Liver (tissue), 9 donors: ENCODE data around the gene DEDD2. TPM values are rescaled to one million over a fixed set of nuclear protein-coding genes. Genes with fewer than 3 reads are reported as not detected.

Source experiments
- DNase-seq: peaks from one replicate; pipeline ENCODE4 v3.0.0-alpha.2; 2017; ENCODE audit warnings: low spot score
- H3K27ac ChIP-seq, 2 donors: one replicate each; pipeline ENCODE4 v1.7.0; 2013; ENCODE audit warnings: inconsistent platforms in 2 of 2, low read length in 2 of 2, control low read depth in 1 of 2, low read depth in 1 of 2, mild to moderate bottlenecking in 1 of 2
- H3K27me3 ChIP-seq, 4 donors: one replicate each; pipeline versions ENCODE4 v1.6.1 to v1.7.0; 2013; ENCODE audit warnings: low read length in 3 of 4, inconsistent platforms in 1 of 4, mild to moderate bottlenecking in 1 of 4, moderate library complexity in 1 of 4; ENCODE audit not compliant: control insufficient read depth in 4 of 4, insufficient read depth in 4 of 4
- H3K36me3 ChIP-seq, 4 donors: one replicate each; pipeline versions ENCODE4 v1.6.1 to v1.7.0; 2013; ENCODE audit warnings: low read length in 3 of 4, mild to moderate bottlenecking in 3 of 4, low read depth in 1 of 4, moderate library complexity in 1 of 4; ENCODE audit not compliant: control insufficient read depth in 4 of 4, insufficient read depth in 3 of 4
- H3K4me1 ChIP-seq, 4 donors: one replicate each; pipeline versions ENCODE4 v1.6.1 to v1.7.0; 2013; ENCODE audit warnings: low read length in 3 of 4, mild to moderate bottlenecking in 3 of 4, moderate library complexity in 1 of 4; ENCODE audit not compliant: control insufficient read depth in 4 of 4, insufficient read depth in 4 of 4
- H3K4me3 ChIP-seq, 3 donors: one replicate each; pipeline versions ENCODE4 v1.6.1 to v1.7.0; 2013; ENCODE audit warnings: low read length in 3 of 3, control low read depth in 1 of 3, low read depth in 1 of 3, mild to moderate bottlenecking in 1 of 3
- H3K9ac ChIP-seq, 2 donors: one replicate each; pipeline ENCODE4 v1.7.0; 2013; ENCODE audit warnings: low read length in 2 of 2, mild to moderate bottlenecking in 2 of 2, moderate library complexity in 2 of 2, control low read depth in 1 of 2, low read depth in 1 of 2
- H3K9me3 ChIP-seq, 4 donors: one replicate each; pipeline versions ENCODE4 v1.6.1 to v1.7.0; 2013; ENCODE audit warnings: low read length in 3 of 4; ENCODE audit not compliant: control insufficient read depth in 4 of 4
- EGR1 ChIP-seq, 2 donors: IDR thresholded peaks; 2 replicates each; pipeline ENCODE4 v1.6.1; 2016 to 2018; ENCODE audit warnings: antibody characterized with exemption in 2 of 2, low read depth in 2 of 2
- FOXA1 ChIP-seq: IDR thresholded peaks from 2 replicates; pipeline ENCODE4 v1.6.1; 2016; ENCODE audit warnings: antibody characterized with exemption
- FOXA2 ChIP-seq: IDR thresholded peaks from 2 replicates; pipeline ENCODE4 v1.6.1; 2016; ENCODE audit warnings: antibody characterized with exemption
- GABPA ChIP-seq, 2 donors: IDR thresholded peaks in 1 of 2; conservative IDR thresholded peaks in 1 of 2; 2 replicates each; pipeline ENCODE4 v1.6.1; 2016; ENCODE audit warnings: antibody characterized with exemption in 2 of 2, mild to moderate bottlenecking in 1 of 2, moderate library complexity in 1 of 2
- HNF4A ChIP-seq, 2 donors: conservative IDR thresholded peaks; 2 replicates each; pipeline ENCODE4 v1.6.1; 2016; ENCODE audit warnings: antibody characterized with exemption in 2 of 2, mild to moderate bottlenecking in 2 of 2
- HNF4G ChIP-seq: IDR thresholded peaks from 2 replicates; pipeline ENCODE4 v1.6.1; 2016; ENCODE audit warnings: antibody characterized with exemption
- JUND ChIP-seq, 2 donors: IDR thresholded peaks; 2 replicates each; pipeline ENCODE4 v1.6.1; 2016; ENCODE audit warnings: antibody characterized with exemption in 2 of 2
- NR2F2 ChIP-seq: IDR thresholded peaks from 2 replicates; pipeline ENCODE4 v1.6.1; 2016; ENCODE audit warnings: antibody characterized with exemption
- RAD21 ChIP-seq, 2 donors: IDR thresholded peaks; 2 replicates each; pipeline ENCODE4 v1.6.1; 2016; ENCODE audit warnings: antibody characterized with exemption in 2 of 2, mild to moderate bottlenecking in 2 of 2
- RXRA ChIP-seq, 2 donors: IDR thresholded peaks; 2 replicates each; pipeline ENCODE4 v1.6.1; 2017 to 2018; ENCODE audit warnings: antibody characterized with exemption in 2 of 2, mild to moderate bottlenecking in 1 of 2
- SP1 ChIP-seq: IDR thresholded peaks from 2 replicates; pipeline ENCODE4 v1.6.1; 2018; ENCODE audit warnings: antibody characterized with exemption, mild to moderate bottlenecking
- TAF1 ChIP-seq: conservative IDR thresholded peaks from 2 replicates; pipeline ENCODE4 v1.6.1; 2016; ENCODE audit warnings: antibody characterized with exemption, mild to moderate bottlenecking
- YY1 ChIP-seq: IDR thresholded peaks from 2 replicates; pipeline ENCODE4 v1.6.1; 2016; ENCODE audit warnings: antibody characterized with exemption, mild to moderate bottlenecking
- WGBS: extraction: QIAGEN DNeasy Blood & Tissue Kit; methylation state at CpG from one replicate; pipeline ENCODE4 v1.1.7; 2013; 5-methylcytosine and 5-hydroxymethylcytosine counted together
- polyA plus RNA-seq, 2 donors: library from polyadenylated mRNA; stranded (reverse) in 1 of 2; unstranded in 1 of 2; fragments of 200-250 nt in 1 of 2; fragments of >200 nt in 1 of 2; fragmentation: Nextera tagmentation in 1 of 2; extraction: Ambion mirVana in 1 of 2; gene quantifications; one replicate each; pipeline versions ENCODE4 v1.2.1 to v1.2.3, GENCODE V29; 2013 to 2015
- total RNA-seq, 2 donors: library from RNA; depleted of rRNA; stranded (reverse); fragments of >200 nt; gene quantifications; one replicate each; pipeline ENCODE4 v1.2.3, GENCODE V29; 2014
- TF ChIP-seq, protein P1 (sequence below): IDR thresholded peaks from 2 replicates; pipeline ENCODE4 v1.6.1; 2016; ENCODE audit warnings: antibody characterized with exemption
- TF ChIP-seq, protein P2 (sequence below): fragments of 150-350 bp; IDR thresholded peaks from 2 replicates; pipeline ENCODE4 v1.5.1; 2017; ENCODE audit warnings: improper control_type of control experiment, low read depth, low read length; ENCODE audit not compliant: missing input control
- TF ChIP-seq, protein P3 (sequence below): IDR thresholded peaks from 2 replicates; pipeline ENCODE4 v1.6.1; 2016; ENCODE audit warnings: antibody characterized with exemption, mild to moderate bottlenecking
- TF ChIP-seq, protein P4 (sequence below): IDR thresholded peaks from 2 replicates; pipeline ENCODE4 v1.6.1; 2016; ENCODE audit warnings: antibody characterized with exemption
- TF ChIP-seq, protein P5 (sequence below): IDR thresholded peaks from 2 replicates; pipeline ENCODE4 v1.6.1; 2016; ENCODE audit warnings: antibody characterized with exemption
- donor health status: healthy.
- donor health status: healthy.
- donor health status: healthy.
- donor health status: healthy.
- donor health status: healthy.

The DEDD2 gene
- total and polyA plus RNA-seq, 4 donors = 9.6 to 47.1 (median 16.4) TPM

DNA sequence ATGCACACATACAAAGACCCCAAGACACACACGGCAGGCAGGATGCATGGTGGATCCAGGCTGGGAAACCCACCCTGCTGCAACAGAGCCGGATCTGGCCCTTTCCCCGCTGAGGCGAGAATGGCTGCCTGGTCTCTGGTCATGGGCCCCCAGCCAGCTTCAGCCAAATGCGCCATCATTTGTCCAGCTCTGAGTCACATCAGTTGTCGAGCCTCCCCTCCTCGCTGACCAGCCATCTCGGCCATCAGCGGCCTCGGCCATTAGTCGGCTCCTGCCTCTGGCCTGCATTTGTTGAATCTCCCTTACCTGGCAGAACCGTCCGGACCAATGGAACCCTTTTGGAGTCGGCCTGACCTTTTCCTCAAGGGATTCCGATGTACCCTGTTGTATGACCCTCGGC, 46.8 kb downstream of the DEDD2 start (continued):
- TF ChIP-seq, protein P1, sequence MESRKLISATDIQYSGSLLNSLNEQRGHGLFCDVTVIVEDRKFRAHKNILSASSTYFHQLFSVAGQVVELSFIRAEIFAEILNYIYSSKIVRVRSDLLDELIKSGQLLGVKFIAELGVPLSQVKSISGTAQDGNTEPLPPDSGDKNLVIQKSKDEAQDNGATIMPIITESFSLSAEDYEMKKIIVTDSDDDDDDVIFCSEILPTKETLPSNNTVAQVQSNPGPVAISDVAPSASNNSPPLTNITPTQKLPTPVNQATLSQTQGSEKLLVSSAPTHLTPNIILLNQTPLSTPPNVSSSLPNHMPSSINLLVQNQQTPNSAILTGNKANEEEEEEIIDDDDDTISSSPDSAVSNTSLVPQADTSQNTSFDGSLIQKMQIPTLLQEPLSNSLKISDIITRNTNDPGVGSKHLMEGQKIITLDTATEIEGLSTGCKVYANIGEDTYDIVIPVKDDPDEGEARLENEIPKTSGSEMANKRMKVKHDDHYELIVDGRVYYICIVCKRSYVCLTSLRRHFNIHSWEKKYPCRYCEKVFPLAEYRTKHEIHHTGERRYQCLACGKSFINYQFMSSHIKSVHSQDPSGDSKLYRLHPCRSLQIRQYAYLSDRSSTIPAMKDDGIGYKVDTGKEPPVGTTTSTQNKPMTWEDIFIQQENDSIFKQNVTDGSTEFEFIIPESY = no peak
- TF ChIP-seq EGR1 (IDR thresholded peaks at IDR 0.05; ENCODE audit: low read depth in 2 of 2) (no peak), GABPA (IDR thresholded peaks at IDR 0.05 in 1 of 2, conservative IDR thresholded peaks at IDR 0.05 in 1 of 2) (no peak), RAD21 (IDR thresholded peaks at IDR 0.05) (no peak)

DNA sequence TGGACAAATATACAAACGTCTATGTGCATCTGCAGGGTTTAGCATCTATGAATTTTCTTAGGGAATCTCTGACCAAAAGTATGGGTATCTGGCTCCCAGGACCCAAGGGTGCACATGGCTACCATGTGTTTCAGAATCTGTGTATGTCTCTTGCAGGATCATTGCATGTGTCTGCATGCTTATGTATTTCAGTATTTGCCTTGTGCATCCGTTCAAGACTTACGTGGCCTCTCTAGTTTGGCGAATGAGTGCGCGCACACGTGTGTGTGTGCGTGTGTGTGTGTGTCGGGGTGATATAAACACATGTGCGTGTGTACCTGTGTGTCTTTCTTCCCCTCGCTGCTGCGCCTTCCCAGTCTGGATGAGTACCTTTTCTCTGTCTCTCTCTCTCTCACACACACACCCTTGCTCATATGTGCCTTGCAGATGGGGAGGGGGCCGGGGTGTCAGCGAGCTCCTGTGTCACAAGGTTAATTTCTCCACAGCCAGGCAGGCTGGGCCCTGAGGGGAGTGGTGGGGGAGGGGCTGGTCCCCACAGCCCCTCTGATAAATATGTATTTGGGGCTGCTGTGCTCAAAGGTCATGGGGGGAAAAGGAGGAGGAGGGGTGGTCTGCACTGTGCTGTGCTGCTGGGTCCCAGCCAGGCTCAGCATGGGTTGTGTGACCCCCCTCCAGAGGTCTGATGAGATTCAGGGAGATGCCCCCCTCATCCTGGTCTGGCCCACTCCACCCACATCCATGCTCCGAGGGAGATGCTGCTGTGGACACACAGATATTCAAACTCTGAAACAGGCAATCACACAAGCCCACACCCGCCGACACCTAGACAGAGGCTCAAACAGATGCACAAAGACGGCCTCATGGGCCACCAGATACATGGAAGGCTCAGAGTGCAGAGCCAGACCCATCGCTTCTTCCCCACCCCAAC, 47.7 kb downstream of the DEDD2 start:
- Histone ChIP-seq H3K4me3 (no peak overlapping the region), H3K9me3 (no peaks in the 10 kb centered on the region), H3K27me3 (peaks cover 0 to 4% (median 0%) of the 10 kb centered on the region in 4 donors), H3K9ac (no peak overlapping the region), H3K4me1 (no peaks in the 10 kb centered on the region), H3K27ac (no peak overlapping the region), H3K36me3 (no peaks in the 10 kb centered on the region)
- DNase-seq = no peak
- no peak for TF ChIP-seq NR2F2
- no peak for TF ChIP-seq TAF1
- no peak for TF ChIP-seq JUND (IDR thresholded peaks at IDR 0.05)
- TF ChIP-seq, protein P2, sequence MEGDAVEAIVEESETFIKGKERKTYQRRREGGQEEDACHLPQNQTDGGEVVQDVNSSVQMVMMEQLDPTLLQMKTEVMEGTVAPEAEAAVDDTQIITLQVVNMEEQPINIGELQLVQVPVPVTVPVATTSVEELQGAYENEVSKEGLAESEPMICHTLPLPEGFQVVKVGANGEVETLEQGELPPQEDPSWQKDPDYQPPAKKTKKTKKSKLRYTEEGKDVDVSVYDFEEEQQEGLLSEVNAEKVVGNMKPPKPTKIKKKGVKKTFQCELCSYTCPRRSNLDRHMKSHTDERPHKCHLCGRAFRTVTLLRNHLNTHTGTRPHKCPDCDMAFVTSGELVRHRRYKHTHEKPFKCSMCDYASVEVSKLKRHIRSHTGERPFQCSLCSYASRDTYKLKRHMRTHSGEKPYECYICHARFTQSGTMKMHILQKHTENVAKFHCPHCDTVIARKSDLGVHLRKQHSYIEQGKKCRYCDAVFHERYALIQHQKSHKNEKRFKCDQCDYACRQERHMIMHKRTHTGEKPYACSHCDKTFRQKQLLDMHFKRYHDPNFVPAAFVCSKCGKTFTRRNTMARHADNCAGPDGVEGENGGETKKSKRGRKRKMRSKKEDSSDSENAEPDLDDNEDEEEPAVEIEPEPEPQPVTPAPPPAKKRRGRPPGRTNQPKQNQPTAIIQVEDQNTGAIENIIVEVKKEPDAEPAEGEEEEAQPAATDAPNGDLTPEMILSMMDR = no peak
- no peak for TF ChIP-seq RXRA (IDR thresholded peaks at IDR 0.05)
- no peak for TF ChIP-seq HNF4A (conservative IDR thresholded peaks at IDR 0.05)
- no peak for TF ChIP-seq SP1
- TF ChIP-seq YY1 = no peak
- no peak for TF ChIP-seq HNF4G
- no peak for TF ChIP-seq EGR1 (IDR thresholded peaks at IDR 0.05; ENCODE audit: low read depth in 2 of 2)
- TF ChIP-seq GABPA (IDR thresholded peaks at IDR 0.05 in 1 of 2, conservative IDR thresholded peaks at IDR 0.05 in 1 of 2) = no peak
- no peak for TF ChIP-seq FOXA2
- TF ChIP-seq, protein P3, sequence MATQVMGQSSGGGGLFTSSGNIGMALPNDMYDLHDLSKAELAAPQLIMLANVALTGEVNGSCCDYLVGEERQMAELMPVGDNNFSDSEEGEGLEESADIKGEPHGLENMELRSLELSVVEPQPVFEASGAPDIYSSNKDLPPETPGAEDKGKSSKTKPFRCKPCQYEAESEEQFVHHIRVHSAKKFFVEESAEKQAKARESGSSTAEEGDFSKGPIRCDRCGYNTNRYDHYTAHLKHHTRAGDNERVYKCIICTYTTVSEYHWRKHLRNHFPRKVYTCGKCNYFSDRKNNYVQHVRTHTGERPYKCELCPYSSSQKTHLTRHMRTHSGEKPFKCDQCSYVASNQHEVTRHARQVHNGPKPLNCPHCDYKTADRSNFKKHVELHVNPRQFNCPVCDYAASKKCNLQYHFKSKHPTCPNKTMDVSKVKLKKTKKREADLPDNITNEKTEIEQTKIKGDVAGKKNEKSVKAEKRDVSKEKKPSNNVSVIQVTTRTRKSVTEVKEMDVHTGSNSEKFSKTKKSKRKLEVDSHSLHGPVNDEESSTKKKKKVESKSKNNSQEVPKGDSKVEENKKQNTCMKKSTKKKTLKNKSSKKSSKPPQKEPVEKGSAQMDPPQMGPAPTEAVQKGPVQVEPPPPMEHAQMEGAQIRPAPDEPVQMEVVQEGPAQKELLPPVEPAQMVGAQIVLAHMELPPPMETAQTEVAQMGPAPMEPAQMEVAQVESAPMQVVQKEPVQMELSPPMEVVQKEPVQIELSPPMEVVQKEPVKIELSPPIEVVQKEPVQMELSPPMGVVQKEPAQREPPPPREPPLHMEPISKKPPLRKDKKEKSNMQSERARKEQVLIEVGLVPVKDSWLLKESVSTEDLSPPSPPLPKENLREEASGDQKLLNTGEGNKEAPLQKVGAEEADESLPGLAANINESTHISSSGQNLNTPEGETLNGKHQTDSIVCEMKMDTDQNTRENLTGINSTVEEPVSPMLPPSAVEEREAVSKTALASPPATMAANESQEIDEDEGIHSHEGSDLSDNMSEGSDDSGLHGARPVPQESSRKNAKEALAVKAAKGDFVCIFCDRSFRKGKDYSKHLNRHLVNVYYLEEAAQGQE = no peak
- TF ChIP-seq, protein P4, sequence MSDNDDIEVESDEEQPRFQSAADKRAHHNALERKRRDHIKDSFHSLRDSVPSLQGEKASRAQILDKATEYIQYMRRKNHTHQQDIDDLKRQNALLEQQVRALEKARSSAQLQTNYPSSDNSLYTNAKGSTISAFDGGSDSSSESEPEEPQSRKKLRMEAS = no peak
- TF ChIP-seq, protein P1 = no peak
- TF ChIP-seq, protein P5, sequence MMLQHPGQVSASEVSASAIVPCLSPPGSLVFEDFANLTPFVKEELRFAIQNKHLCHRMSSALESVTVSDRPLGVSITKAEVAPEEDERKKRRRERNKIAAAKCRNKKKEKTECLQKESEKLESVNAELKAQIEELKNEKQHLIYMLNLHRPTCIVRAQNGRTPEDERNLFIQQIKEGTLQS = no peak
- no peak for TF ChIP-seq RAD21 (IDR thresholded peaks at IDR 0.05)
- TF ChIP-seq FOXA1 = no peak
- 81% methylated on average over 19 of the region's 19 CpGs for WGBS
